ENCODE results near the gene CENPX. TPM values are rescaled to one million over a fixed set of nuclear protein-coding genes. Genes with fewer than 3 reads are reported as not detected.
A peak's percentile ranks its signal among the peaks of the same experiment; 100 is the strongest.

The CENPX gene
- total RNA-seq, result 30.7 and 33.2 TPM in 2 replicates

- no peak for TF ChIP-seq CTCF (IDR thresholded peaks at IDR 0.05; ENCODE audit: insufficient read depth, low read depth, low read length)
- peak within 1 kb of the TSS; percentile 83 for H3K4me3 ChIP-seq (ENCODE audit: low read depth, low read length)
- DNase-seq (ENCODE audit: low read depth), result no peak
Measured at GRCh38 chr17:82022310-82022980, at the start of gene CENPX. TSS of gene CENPX (minus strand) at chr17:82022878. CDS start at chr17:82022861, 17 bp downstream.

DNA sequence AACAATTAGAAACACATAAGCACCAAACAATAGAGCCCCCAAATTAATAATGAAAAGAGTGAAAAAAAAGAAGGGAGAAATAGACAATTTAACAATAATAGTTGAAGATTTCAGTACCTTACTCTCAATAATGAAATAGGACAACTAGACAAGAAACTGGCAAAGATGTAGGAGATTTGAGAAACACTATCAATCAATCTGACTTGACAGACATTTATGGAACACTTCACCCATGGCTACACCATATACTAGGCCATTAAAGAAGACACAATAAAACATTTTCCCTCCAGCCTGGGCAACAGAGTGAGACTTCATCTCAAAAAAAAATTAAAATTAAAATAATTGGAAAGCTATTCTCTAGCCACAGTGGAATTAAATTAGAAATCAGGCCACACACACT lies 47.9 kb upstream of the CENPX start:
- DNase-seq (ENCODE audit: low read depth), result no peak
- no peak overlapping the region for H3K4me3 ChIP-seq (ENCODE audit: low read depth, low read length)

DNA sequence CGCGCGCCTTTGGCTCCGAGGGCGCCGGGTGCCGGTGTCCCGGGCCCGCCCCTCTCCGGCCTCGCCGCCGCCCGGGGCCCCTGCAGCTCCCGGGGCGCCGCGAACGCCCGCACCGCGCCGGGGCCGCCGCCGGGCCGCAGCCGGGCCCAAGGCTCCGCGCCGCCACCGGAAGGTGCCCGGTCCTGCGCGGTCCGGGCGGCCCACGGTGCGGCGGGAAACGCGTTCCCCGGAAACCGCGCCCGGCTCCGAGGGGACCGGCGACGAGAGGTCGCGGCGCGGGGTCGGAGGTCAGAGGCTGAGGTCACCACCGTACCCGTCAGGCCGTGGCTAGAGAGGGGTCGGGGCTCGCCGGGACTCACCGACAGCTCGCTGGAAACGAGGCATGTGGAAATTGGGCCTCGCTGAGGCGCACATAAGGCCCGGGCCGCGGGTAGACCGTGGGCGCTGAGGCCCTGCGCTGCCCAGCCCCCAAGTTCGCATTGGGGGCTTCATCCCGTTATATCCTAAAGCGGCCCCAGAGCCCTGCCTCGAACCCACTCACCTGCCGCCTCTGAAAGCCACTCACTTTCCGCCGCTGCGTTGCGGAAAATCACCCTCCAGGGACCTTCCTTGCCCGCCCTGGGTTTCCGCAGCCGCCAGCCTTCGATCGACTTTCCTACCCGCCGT lies 43.1 kb upstream of the CENPX start, which contains the start of gene DUS1L:
Gene DUS1L, minus strand, starts transcription at position 167 of the 666 bp plus-strand sequence. CDS start 745 bp downstream, outside the sequence.
- no peak for TF ChIP-seq CTCF (IDR thresholded peaks at IDR 0.05; ENCODE audit: insufficient read depth, low read depth, low read length)
- H3K4me3 ChIP-seq (ENCODE audit: low read depth, low read length), result peak within 1 kb of the TSS; percentile 82
- DNase-seq (ENCODE audit: low read depth), result peak; percentile 60

More for the DNA sequence above, 47.9 kb upstream of the CENPX start:
- TF ChIP-seq CTCF (IDR thresholded peaks at IDR 0.05; ENCODE audit: insufficient read depth, low read depth, low read length), result no peak

- DNase-seq (ENCODE audit: low read depth), result peak; percentile 51
- no peak for TF ChIP-seq CTCF (IDR thresholded peaks at IDR 0.05; ENCODE audit: insufficient read depth, low read depth, low read length)
- H3K4me3 ChIP-seq (ENCODE audit: low read depth, low read length), result peak overlapping the region; percentile 82
Measured at GRCh38 chr17:82065193-82065637, 42.5 kb upstream of the CENPX start.

- H3K4me3 ChIP-seq (ENCODE audit: low read depth, low read length), result peak overlapping the region; percentile 82
- TF ChIP-seq CTCF (IDR thresholded peaks at IDR 0.05; ENCODE audit: insufficient read depth, low read depth, low read length), result no peak
- no peak for DNase-seq (ENCODE audit: low read depth)
Measured at GRCh38 chr17:82064433-82065192, 41.9 kb upstream of the CENPX start.

DNA sequence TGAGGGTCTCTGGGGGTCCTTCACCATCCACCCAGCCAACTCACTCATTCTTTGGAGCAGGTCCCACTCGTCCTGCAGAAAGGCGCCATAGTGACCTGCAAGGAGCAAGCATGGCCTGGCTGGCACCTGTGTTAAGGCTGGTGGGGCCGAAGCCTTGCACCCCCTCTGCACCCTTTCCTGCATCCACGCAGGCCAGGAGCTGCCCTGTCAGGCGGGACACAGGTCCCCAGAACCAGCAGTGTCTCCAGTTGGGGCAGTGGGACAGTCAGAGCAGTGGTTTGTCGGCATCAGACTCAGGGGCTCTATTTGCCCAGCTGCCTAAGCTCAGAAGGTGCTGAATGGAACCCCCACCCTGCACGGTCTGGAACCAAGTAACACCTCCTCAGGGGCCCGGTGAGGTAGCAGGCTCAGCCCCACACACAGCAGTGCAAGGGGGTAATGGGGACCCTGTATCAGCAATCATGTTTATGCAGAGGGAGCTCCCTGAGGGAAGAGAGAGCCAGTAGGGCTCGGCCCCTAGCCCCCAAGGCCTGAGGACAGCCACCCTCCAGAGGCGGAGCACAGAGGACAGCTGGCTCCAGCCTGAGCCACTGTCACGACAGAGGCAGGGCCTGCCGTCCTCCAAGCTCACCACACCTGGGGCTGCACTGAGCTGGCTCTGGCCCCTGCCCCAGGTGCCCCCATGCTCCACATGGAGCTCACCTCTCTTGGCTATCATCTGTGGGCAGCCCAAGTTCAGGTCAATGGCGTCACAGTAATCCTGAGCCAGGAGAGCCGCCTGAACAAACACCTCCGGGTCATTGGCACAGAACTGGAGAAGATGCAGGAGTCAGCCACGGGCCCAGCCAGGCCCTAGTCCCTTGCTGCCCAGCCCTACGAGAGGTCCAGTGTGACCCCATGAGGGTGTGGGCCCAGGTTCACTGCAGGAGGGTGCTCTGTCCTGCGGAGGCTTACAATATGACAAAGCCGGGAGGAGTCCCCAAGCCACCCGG lies 41.0 kb upstream of the CENPX start:
- no peak overlapping the region for H3K4me3 ChIP-seq (ENCODE audit: low read depth, low read length)
- TF ChIP-seq CTCF (IDR thresholded peaks at IDR 0.05; ENCODE audit: insufficient read depth, low read depth, low read length), result no peak
- no peak for DNase-seq (ENCODE audit: low read depth)

Measured in fibroblast of villous mesenchyme (primary cell).